Karpas-422 (cell line): Measurements from ENCODE around the gene CTCF. TPM values are rescaled to one million over a fixed set of nuclear protein-coding genes. Genes with fewer than 3 reads are reported as not detected.
A peak's percentile ranks its signal among the peaks of the same experiment; 100 is the strongest.

ENCODE experiments used
- DNase-seq: peaks from one replicate; pipeline ENCODE4 v3.0.0-alpha.2; 2015
- H2AFZ ChIP-seq: fragments of 200-600 bp; sonication (generic); 2 replicates; pipeline ENCODE4 v1.6.1; 2014; ENCODE audit warnings: antibody characterized with exemption, low read length, mixed read lengths
- H3K27ac ChIP-seq: fragments of 200-600 bp; sonication (generic); 2 replicates; pipeline ENCODE4 v1.5.1; 2014; ENCODE audit warnings: mild to moderate bottlenecking, low read length, moderate library complexity
- H3K27me3 ChIP-seq: fragments of 200-600 bp; sonication (generic); 2 replicates; pipeline ENCODE4 v1.6.1; 2014; ENCODE audit warnings: low read length, mixed read lengths
- H3K36me3 ChIP-seq: fragments of 200-600 bp; sonication (generic); 2 replicates; pipeline ENCODE4 v1.6.1; 2014; ENCODE audit warnings: low read length, mixed read lengths; ENCODE audit not compliant: insufficient read depth
- H3K4me1 ChIP-seq: fragments of 200-600 bp; sonication (generic); 2 replicates; pipeline ENCODE4 v1.6.1; 2014; ENCODE audit warnings: mild to moderate bottlenecking, low read length, mixed read lengths
- H3K4me2 ChIP-seq: fragments of 200-600 bp; sonication (generic); 2 replicates; pipeline ENCODE4 v1.6.1; 2014; ENCODE audit warnings: low read length, low read depth, mild to moderate bottlenecking; ENCODE audit not compliant: poor library complexity, severe bottlenecking
- H3K4me3 ChIP-seq: fragments of 200-600 bp; sonication (generic); 2 replicates; pipeline ENCODE4 v1.5.1; 2014; ENCODE audit warnings: mild to moderate bottlenecking, antibody characterized with exemption, low read length, mixed read lengths
- H3K79me2 ChIP-seq: fragments of 200-600 bp; sonication (generic); 2 replicates; pipeline ENCODE4 v1.6.1; 2014; ENCODE audit warnings: mild to moderate bottlenecking, low read length, mixed read lengths
- H3K9ac ChIP-seq: fragments of 200-600 bp; sonication (generic); 2 replicates; pipeline ENCODE4 v1.6.0; 2014; ENCODE audit warnings: low read length
- H3K9me2 ChIP-seq: fragments of 200-600 bp; sonication (generic), shearing (Covaris generic); replicated peaks from 2 replicates; pipeline ENCODE4 v1.6.0; 2014; ENCODE audit warnings: mild to moderate bottlenecking, low read length, moderate library complexity; ENCODE audit not compliant: insufficient read depth
- H3K9me3 ChIP-seq: fragments of 300-700, 200-600 bp; sonication (generic); 2 replicates; pipeline ENCODE4 v1.6.1; 2014; ENCODE audit warnings: low read length, mixed read lengths
- H4K20me1 ChIP-seq: fragments of 200-600 bp; sonication (generic); 2 replicates; pipeline ENCODE4 v1.6.1; 2014; ENCODE audit warnings: mild to moderate bottlenecking, antibody characterized with exemption, low read length, low read depth; ENCODE audit not compliant: insufficient read depth
- total RNA-seq: library from RNA; depleted of rRNA; stranded (reverse); fragments of >200 nt; shearing (Covaris generic); gene quantifications from 2 replicates; pipeline ENCODE4 v1.2.3, GENCODE V29; 2014; ENCODE audit warnings: low replicate concordance

The CTCF gene
- total RNA-seq, 1 experiment from 2014 or later = 29.5 TPM

- H3K36me3 ChIP-seq = no peaks in the 10 kb centered on the region
- no peaks in the 10 kb centered on the region for H3K27me3 ChIP-seq
- peaks cover 16% of the 10 kb centered on the region; the same call in 1 of the 2 replicates for H4K20me1 ChIP-seq
- H3K79me2 ChIP-seq = no peaks in the 10 kb centered on the region
- H3K9me2 ChIP-seq = no peaks in the 10 kb centered on the region
- H3K4me1 ChIP-seq = no peaks in the 10 kb centered on the region
- no peak for DNase-seq
- H2AFZ ChIP-seq = no peak overlapping the region
- no peak overlapping the region for H3K27ac ChIP-seq
- no peaks in the 10 kb centered on the region for H3K9me3 ChIP-seq
- H3K4me2 ChIP-seq = no peak overlapping the region
- H3K9ac ChIP-seq = no peak overlapping the region
- H3K4me3 ChIP-seq = no peak overlapping the region
These were observed 23.1 kb upstream of the CTCF start for GRCh38 chr16:67539271-67539670.

GRCh38 chr16:67539691-67540635, 22.4 kb upstream of the CTCF start:
- Histone ChIP-seq H4K20me1 (peaks cover 16% of the 10 kb centered on the region; the same call in 1 of the 2 replicates), H3K27ac (no peak overlapping the region), H3K4me1 (no peaks in the 10 kb centered on the region), H3K4me3 (no peak overlapping the region), H3K27me3 (no peaks in the 10 kb centered on the region), H3K9ac (no peak overlapping the region), H3K9me3 (no peaks in the 10 kb centered on the region), H3K4me2 (no peak overlapping the region), H3K9me2 (no peaks in the 10 kb centered on the region), H3K79me2 (no peaks in the 10 kb centered on the region), H3K36me3 (no peaks in the 10 kb centered on the region), H2AFZ (no peak overlapping the region)
- no peak for DNase-seq

- no peak overlapping the region for H3K4me2 ChIP-seq
- no peak overlapping the region for H2AFZ ChIP-seq
- no peaks in the 10 kb centered on the region for H3K4me1 ChIP-seq
- no peak overlapping the region for H3K4me3 ChIP-seq
- DNase-seq = no peak
- H3K79me2 ChIP-seq = no peaks in the 10 kb centered on the region
- H3K9ac ChIP-seq = no peak overlapping the region
- H3K27me3 ChIP-seq = no peaks in the 10 kb centered on the region
- H3K9me3 ChIP-seq = no peaks in the 10 kb centered on the region
- no peaks in the 10 kb centered on the region for H3K36me3 ChIP-seq
- H3K27ac ChIP-seq = no peak overlapping the region
- H3K9me2 ChIP-seq = no peaks in the 10 kb centered on the region
- peaks cover 12% of the 10 kb centered on the region; the same call in 1 of the 2 replicates for H4K20me1 ChIP-seq
These were observed 21.6 kb upstream of the CTCF start for GRCh38 chr16:67540756-67541155.

GRCh38 chr16:67541391-67542263, 20.7 kb upstream of the CTCF start:
- H3K36me3 ChIP-seq = no peaks in the 10 kb centered on the region
- H3K9ac ChIP-seq = no peak overlapping the region
- H3K4me2 ChIP-seq = no peak overlapping the region
- no peaks in the 10 kb centered on the region for H3K79me2 ChIP-seq
- peaks cover 11% of the 10 kb centered on the region; the same call in 1 of the 2 replicates for H4K20me1 ChIP-seq
- H3K9me2 ChIP-seq = no peaks in the 10 kb centered on the region
- DNase-seq = peak; percentile 45
- H2AFZ ChIP-seq = no peak overlapping the region
- H3K4me3 ChIP-seq = no peak overlapping the region
- H3K4me1 ChIP-seq = peaks cover 4% of the 10 kb centered on the region
- H3K9me3 ChIP-seq = no peaks in the 10 kb centered on the region
- H3K27me3 ChIP-seq = no peaks in the 10 kb centered on the region
- H3K27ac ChIP-seq = no peak overlapping the region

GRCh38 chr16:67542464-67542863, 19.9 kb upstream of the CTCF start:
- Histone ChIP-seq H3K9me2 (no peaks in the 10 kb centered on the region), H3K4me2 (no peak overlapping the region), H3K36me3 (no peaks in the 10 kb centered on the region), H3K4me3 (no peak overlapping the region), H3K9ac (no peak overlapping the region), H3K27me3 (no peaks in the 10 kb centered on the region), H2AFZ (no peak overlapping the region), H3K27ac (no peak overlapping the region), H3K79me2 (no peaks in the 10 kb centered on the region), H3K4me1 (peaks cover 12% of the 10 kb centered on the region), H4K20me1 (peaks cover 11% of the 10 kb centered on the region; the same call in 1 of the 2 replicates), H3K9me3 (no peaks in the 10 kb centered on the region)
- peak; percentile 93 for DNase-seq

- Histone ChIP-seq H3K9me3 (no peaks in the 10 kb centered on the region), H3K4me2 (no peak overlapping the region), H3K27me3 (no peaks in the 10 kb centered on the region), H2AFZ (no peak overlapping the region), H3K4me3 (no peak overlapping the region), H3K9me2 (no peaks in the 10 kb centered on the region), H3K9ac (no peak overlapping the region), H3K27ac (no peak overlapping the region), H4K20me1 (peaks cover 11% of the 10 kb centered on the region; the same call in 1 of the 2 replicates), H3K79me2 (no peaks in the 10 kb centered on the region), H3K36me3 (no peaks in the 10 kb centered on the region), H3K4me1 (peaks cover 18% of the 10 kb centered on the region)
- DNase-seq = no peak
These were observed 19.3 kb upstream of the CTCF start for GRCh38 chr16:67543036-67543435.

GRCh38 chr16:67543582-67543981, 18.7 kb upstream of the CTCF start:
- peaks cover 11% of the 10 kb centered on the region; the same call in 1 of the 2 replicates for H4K20me1 ChIP-seq
- no peak overlapping the region for H2AFZ ChIP-seq
- no peak overlapping the region for H3K4me2 ChIP-seq
- H3K9me3 ChIP-seq = no peaks in the 10 kb centered on the region
- no peak overlapping the region for H3K4me3 ChIP-seq
- H3K79me2 ChIP-seq = no peaks in the 10 kb centered on the region
- H3K27me3 ChIP-seq = no peaks in the 10 kb centered on the region
- DNase-seq = no peak
- no peak overlapping the region for H3K27ac ChIP-seq
- H3K9me2 ChIP-seq = no peaks in the 10 kb centered on the region
- H3K9ac ChIP-seq = no peak overlapping the region
- no peaks in the 10 kb centered on the region for H3K36me3 ChIP-seq
- H3K4me1 ChIP-seq = peaks cover 23% of the 10 kb centered on the region

- no peak overlapping the region for H3K4me3 ChIP-seq
- H3K36me3 ChIP-seq = no peaks in the 10 kb centered on the region
- no peak overlapping the region for H3K27ac ChIP-seq
- peaks cover 31% of the 10 kb centered on the region for H3K4me1 ChIP-seq
- no peaks in the 10 kb centered on the region for H3K27me3 ChIP-seq
- no peaks in the 10 kb centered on the region for H3K9me2 ChIP-seq
- H3K9me3 ChIP-seq = no peaks in the 10 kb centered on the region
- H3K4me2 ChIP-seq = no peak overlapping the region
- H2AFZ ChIP-seq = no peak overlapping the region
- H4K20me1 ChIP-seq = peaks cover 8% of the 10 kb centered on the region; the same call in 1 of the 2 replicates
- H3K79me2 ChIP-seq = no peaks in the 10 kb centered on the region
- no peak for DNase-seq
- no peak overlapping the region for H3K9ac ChIP-seq
These were observed 17.9 kb upstream of the CTCF start for GRCh38 chr16:67544329-67544841.
